Spleen (tissue), 7 donors: Measurements from ENCODE around the gene HGFAC.

Source experiments
- CTCF ChIP-seq, 11 experiments: fragments of 200-600 bp in 7 of 11; fragments of 450-650 bp in 4 of 11; sonication (generic) in 4 of 11; IDR thresholded peaks in 8 of 11; conservative IDR thresholded peaks in 3 of 11; 1 replicate in 7 of 11; 2 replicates in 4 of 11; pipeline versions ENCODE4 v1.4.0 to v1.8.0; 2016 to 2021; ENCODE audit warnings: antibody characterized with exemption in 11 of 11, inconsistent platforms in 4 of 11, mild to moderate bottlenecking in 1 of 11
- POLR2A ChIP-seq, 3 donors: fragments of 450-650 bp; IDR thresholded peaks; one replicate each; pipeline ENCODE4 v1.5.1; 2017; ENCODE audit warnings: antibody characterized with exemption in 3 of 3, mild to moderate bottlenecking in 1 of 3
- donor health status: DM: no; HTN: no; CAD: no; lungs with moderate emphysema.
- donor health status: DM: no; HTN: no; CAD: no.
- donor health status: DM: no; HTN: no; CAD: no.

- TF ChIP-seq POLR2A (IDR thresholded peaks at IDR 0.05) = no peak
- TF ChIP-seq CTCF (IDR thresholded peaks at IDR 0.05 in 8 of 11, conservative IDR thresholded peaks at IDR 0.05 in 3 of 11) = no peak
Observed at GRCh38 chr4:3467601-3468031, 25.8 kb downstream of the HGFAC start.
